Hepatic stellate cell (primary cell): ENCODE measurements around the gene ETHE1.
A peak's percentile ranks its signal among the peaks of the same experiment; 100 is the strongest.
"Not testable (repeated sequence)": the region's sequence is repeated elsewhere in the genome, so short reads cannot be mapped to it uniquely, and the experiment has no call there.

Source experiments
- DNase-seq: peaks from one replicate; pipeline ENCODE4 v3.0.0; 2011; ENCODE audit warnings: low spot score

The ETHE1 gene

GRCh38 chr19:43523696-43524095 lies 3.3 kb downstream of the ETHE1 start:
- DNase-seq, result not testable (repeated sequence)

- no peak for DNase-seq
Observed at GRCh38 chr19:43522929-43523328, 4.1 kb downstream of the ETHE1 start.

- DNase-seq, result peak; percentile 81
Observed at GRCh38 chr19:43519436-43520088, 7.4 kb downstream of the ETHE1 start.

- no peak for DNase-seq
Observed at GRCh38 chr19:43518051-43518450, 8.9 kb downstream of the ETHE1 start.

- DNase-seq, result not testable (repeated sequence)
Observed at GRCh38 chr19:43512399-43512798, 14.6 kb downstream of the ETHE1 start.

- no peak for DNase-seq
Observed at GRCh38 chr19:43511324-43511723, 15.7 kb downstream of the ETHE1 start.

GRCh38 chr19:43510713-43511112 lies 16.3 kb downstream of the ETHE1 start:
- no peak for DNase-seq

GRCh38 chr19:43507880-43508279 lies 19.1 kb downstream of the ETHE1 start:
- no peak for DNase-seq

- DNase-seq, result no peak
Observed at GRCh38 chr19:43506629-43507028, 20.4 kb downstream of the ETHE1 start.

GRCh38 chr19:43505941-43506340 lies 21.1 kb downstream of the ETHE1 start:
- no peak for DNase-seq

- no peak for DNase-seq
Observed at GRCh38 chr19:43505186-43505456, 21.9 kb downstream of the ETHE1 start.

- peak; percentile 58 for DNase-seq
Observed at GRCh38 chr19:43504426-43505185, 22.4 kb downstream of the ETHE1 start, which contains the start of gene PHLDB3. PHLDB3 (minus strand) TSS chr19:43504746; CDS start chr19:43504118, 628 bp downstream.

GRCh38 chr19:43503501-43504425 lies 23.2 kb downstream of the ETHE1 start:
- DNase-seq, result peak; percentile 95

GRCh38 chr19:43502419-43502976 lies 24.5 kb downstream of the ETHE1 start:
- no peak for DNase-seq

- DNase-seq, result no peak
Observed at GRCh38 chr19:43501661-43502418, 25.2 kb downstream of the ETHE1 start.

- DNase-seq, result no peak
Observed at GRCh38 chr19:43499042-43499441, 28.0 kb downstream of the ETHE1 start.

- no peak for DNase-seq
Observed at GRCh38 chr19:43498233-43498842, 28.7 kb downstream of the ETHE1 start.

GRCh38 chr19:43496960-43497359 lies 30.0 kb downstream of the ETHE1 start:
- no peak for DNase-seq

GRCh38 chr19:43495082-43495481 lies 31.9 kb downstream of the ETHE1 start:
- no peak for DNase-seq

- no peak for DNase-seq
Observed at GRCh38 chr19:43490759-43491158, 36.2 kb downstream of the ETHE1 start.

- DNase-seq, result no peak
Observed at GRCh38 chr19:43489979-43490599, 36.9 kb downstream of the ETHE1 start.
